ES-I3 (cell line): ENCODE results near the gene BCL2.

Experiments
- H3K36me3 ChIP-seq: 2 replicates; pipeline ENCODE4 v1.6.1; 2013; ENCODE audit warnings: mild to moderate bottlenecking, low read length, control low read depth, moderate library complexity; ENCODE audit not compliant: insufficient read depth
- H3K4me1 ChIP-seq: 2 replicates; pipeline ENCODE4 v1.6.1; 2013; ENCODE audit warnings: mild to moderate bottlenecking, control low read depth, low read length; ENCODE audit not compliant: insufficient read depth
- H3K9ac ChIP-seq: 2 replicates; pipeline ENCODE4 v1.6.1; 2013; ENCODE audit warnings: low read depth, mild to moderate bottlenecking, low read length, moderate library complexity
- H3K9me3 ChIP-seq: 2 replicates; pipeline ENCODE4 v1.6.1; 2013; ENCODE audit warnings: mild to moderate bottlenecking, low read length, moderate library complexity; ENCODE audit not compliant: control insufficient read depth, insufficient read depth

Gene BCL2

GRCh38 chr18:63183952-63184770 lies 135.4 kb downstream of the BCL2 start:
- no peaks in the 10 kb centered on the region for H3K36me3 ChIP-seq
- no peaks in the 10 kb centered on the region for H3K9me3 ChIP-seq
- H3K9ac ChIP-seq = no peak overlapping the region
- 0 out of 2 replicates have a peak, but pooled peaks cover under 1% of the 10 kb centered on the region for H3K4me1 ChIP-seq

- Histone ChIP-seq H3K9ac (no peak overlapping the region), H3K4me1 (0 out of 2 replicates have a peak, but pooled peaks cover 6% of the 10 kb centered on the region)
Measured at GRCh38 chr18:63183378-63183777, 136.2 kb downstream of the BCL2 start.

GRCh38 chr18:63182861-63183260 lies 136.7 kb downstream of the BCL2 start:
- no peak overlapping the region for H3K9ac ChIP-seq
- H3K4me1 ChIP-seq = 0 out of 2 replicates have a peak, but pooled peaks cover 10% of the 10 kb centered on the region
- no peaks in the 10 kb centered on the region for H3K9me3 ChIP-seq
- H3K36me3 ChIP-seq = no peaks in the 10 kb centered on the region

More at GRCh38 chr18:63183378-63183777, 136.2 kb downstream of the BCL2 start:
- H3K36me3 ChIP-seq = no peaks in the 10 kb centered on the region
- H3K9me3 ChIP-seq = no peaks in the 10 kb centered on the region

- Histone ChIP-seq H3K36me3 (no peaks in the 10 kb centered on the region), H3K9me3 (no peaks in the 10 kb centered on the region), H3K4me1 (0 out of 2 replicates have a peak, but pooled peaks cover 10% of the 10 kb centered on the region), H3K9ac (no peak overlapping the region)
Measured at GRCh38 chr18:63182310-63182772, 137.2 kb downstream of the BCL2 start.

GRCh38 chr18:63181706-63182309 lies 137.8 kb downstream of the BCL2 start:
- Histone ChIP-seq H3K36me3 (no peaks in the 10 kb centered on the region), H3K9ac (no peak overlapping the region), H3K4me1 (0 out of 2 replicates have a peak, but pooled peaks cover 10% of the 10 kb centered on the region), H3K9me3 (no peaks in the 10 kb centered on the region)

GRCh38 chr18:63180971-63181376 lies 138.6 kb downstream of the BCL2 start:
- Histone ChIP-seq H3K4me1 (0 out of 2 replicates have a peak, but pooled peaks cover 10% of the 10 kb centered on the region), H3K9ac (no peak overlapping the region), H3K36me3 (no peaks in the 10 kb centered on the region)

GRCh38 chr18:63180321-63180720 lies 139.2 kb downstream of the BCL2 start:
- H3K9me3 ChIP-seq = no peaks in the 10 kb centered on the region
- H3K4me1 ChIP-seq = 0 out of 2 replicates have a peak, but pooled peaks cover 10% of the 10 kb centered on the region
- no peaks in the 10 kb centered on the region for H3K36me3 ChIP-seq
- H3K9ac ChIP-seq = no peak overlapping the region

More at GRCh38 chr18:63180971-63181376, 138.6 kb downstream of the BCL2 start:
- no peaks in the 10 kb centered on the region for H3K9me3 ChIP-seq

- 0 out of 2 replicates have a peak, but pooled peaks cover 10% of the 10 kb centered on the region for H3K4me1 ChIP-seq
- H3K36me3 ChIP-seq = no peaks in the 10 kb centered on the region
- H3K9me3 ChIP-seq = no peaks in the 10 kb centered on the region; the same call in 1 of the 2 replicates
- H3K9ac ChIP-seq = no peak overlapping the region
Measured at GRCh38 chr18:63179422-63179821, 140.1 kb downstream of the BCL2 start.

- no peaks in the 10 kb centered on the region for H3K36me3 ChIP-seq
- no peaks in the 10 kb centered on the region; the same call in 1 of the 2 replicates for H3K9me3 ChIP-seq
- H3K4me1 ChIP-seq = 0 out of 2 replicates have a peak, but pooled peaks cover 10% of the 10 kb centered on the region
- no peak overlapping the region for H3K9ac ChIP-seq
Measured at GRCh38 chr18:63178971-63179370, 140.6 kb downstream of the BCL2 start.

GRCh38 chr18:63177919-63178821 lies 141.4 kb downstream of the BCL2 start:
- no peaks in the 10 kb centered on the region for H3K36me3 ChIP-seq
- no peaks in the 10 kb centered on the region; the same call in 1 of the 2 replicates for H3K9me3 ChIP-seq
- H3K4me1 ChIP-seq = 0 out of 2 replicates have a peak, but pooled peaks cover 10% of the 10 kb centered on the region
- H3K9ac ChIP-seq = no peak overlapping the region

- Histone ChIP-seq H3K36me3 (no peaks in the 10 kb centered on the region), H3K9ac (no peak overlapping the region), H3K9me3 (no peaks in the 10 kb centered on the region; the same call in 1 of the 2 replicates), H3K4me1 (0 out of 2 replicates have a peak, but pooled peaks cover 10% of the 10 kb centered on the region)
Measured at GRCh38 chr18:63177259-63177658, 142.3 kb downstream of the BCL2 start.

GRCh38 chr18:63175264-63175663 lies 144.3 kb downstream of the BCL2 start:
- Histone ChIP-seq H3K9me3 (no peaks in the 10 kb centered on the region; the same call in 1 of the 2 replicates), H3K9ac (no peak overlapping the region), H3K4me1 (0 out of 2 replicates have a peak, but pooled peaks cover 10% of the 10 kb centered on the region), H3K36me3 (no peaks in the 10 kb centered on the region)

GRCh38 chr18:63173983-63174382 lies 145.6 kb downstream of the BCL2 start:
- H3K9me3 ChIP-seq = no peaks in the 10 kb centered on the region; the same call in 1 of the 2 replicates
- 0 out of 2 replicates have a peak, but pooled peaks cover 8% of the 10 kb centered on the region for H3K4me1 ChIP-seq
- H3K9ac ChIP-seq = no peak overlapping the region
- H3K36me3 ChIP-seq = no peaks in the 10 kb centered on the region
